HG03064 (cell line): Measurements from ENCODE around the gene SS18L1.

Experiments
- ATAC-seq: cut with Tn5 transposase; IDR thresholded peaks from one replicate; pipeline ENCODE4 v1.9.1; 2021; ENCODE audit warnings: low read depth; ENCODE audit not compliant: unreplicated experiment

The SS18L1 gene

DNA sequence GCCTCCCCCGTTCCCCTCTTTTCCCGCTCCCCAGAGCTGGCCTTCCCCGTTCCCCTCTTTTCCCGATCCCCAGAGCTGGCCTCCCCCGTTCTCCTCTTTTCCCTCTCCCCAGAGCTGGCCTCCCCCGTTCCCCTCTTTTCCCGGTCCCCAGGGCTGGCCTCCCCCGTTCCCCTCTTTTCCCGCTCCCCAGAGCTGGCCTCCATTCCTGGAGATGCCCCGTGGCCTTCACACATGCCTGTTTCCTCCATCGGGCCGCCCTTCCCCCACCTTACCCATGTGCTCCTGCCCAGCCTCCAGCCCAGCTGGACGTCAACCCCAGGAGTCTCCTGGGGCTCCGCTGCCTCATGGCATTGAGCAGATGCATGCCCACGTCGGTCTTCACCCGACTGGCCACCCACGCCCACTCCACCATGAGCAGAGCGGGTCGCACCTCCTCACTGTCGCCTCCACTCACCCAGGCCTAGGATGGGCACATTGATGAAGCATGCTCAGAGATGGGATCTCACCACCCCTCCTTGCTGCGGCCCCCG, 8.3 kb downstream of the SS18L1 start:
- no peak for ATAC-seq

DNA sequence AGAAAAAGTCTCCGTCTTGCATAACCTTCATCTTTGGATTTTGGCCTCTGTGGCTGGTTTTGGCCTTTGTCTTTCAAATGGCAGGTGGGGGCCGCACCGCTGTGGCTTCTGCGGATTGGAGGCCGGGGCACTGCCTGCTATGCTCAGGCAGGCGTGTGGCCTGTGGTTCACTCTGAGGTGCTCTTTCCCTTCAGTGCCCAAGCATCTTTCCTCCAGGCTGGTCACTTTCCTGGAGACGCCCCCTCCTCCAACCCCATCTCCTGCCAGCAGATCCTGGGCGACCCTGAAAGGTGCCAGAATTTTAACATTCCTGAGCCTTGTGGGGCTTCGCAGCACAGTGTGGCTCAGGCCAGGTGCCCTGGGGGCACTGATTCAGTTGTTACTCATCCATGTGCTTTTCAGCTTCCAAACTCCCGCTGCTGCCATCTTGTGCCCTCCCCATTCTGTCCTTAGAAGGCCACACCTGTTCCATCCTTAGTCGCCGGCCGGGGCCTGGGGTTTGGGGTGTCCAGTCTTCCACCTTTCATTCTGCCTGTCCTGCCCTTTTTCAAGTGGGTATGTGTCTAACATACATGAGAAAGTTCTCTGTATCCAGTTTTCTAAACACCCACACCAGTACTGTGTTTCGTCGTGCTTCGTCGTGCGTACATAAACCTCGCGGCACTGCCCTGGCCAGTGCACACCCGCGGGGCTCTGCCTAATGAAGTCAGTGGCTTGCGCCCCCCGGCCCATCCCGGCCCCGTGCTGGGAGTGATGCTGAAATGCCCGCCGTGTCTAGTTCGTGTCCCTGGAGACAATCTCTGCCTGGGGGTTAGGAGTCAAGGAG, 12.1 kb downstream of the SS18L1 start:
- no peak for ATAC-seq

DNA sequence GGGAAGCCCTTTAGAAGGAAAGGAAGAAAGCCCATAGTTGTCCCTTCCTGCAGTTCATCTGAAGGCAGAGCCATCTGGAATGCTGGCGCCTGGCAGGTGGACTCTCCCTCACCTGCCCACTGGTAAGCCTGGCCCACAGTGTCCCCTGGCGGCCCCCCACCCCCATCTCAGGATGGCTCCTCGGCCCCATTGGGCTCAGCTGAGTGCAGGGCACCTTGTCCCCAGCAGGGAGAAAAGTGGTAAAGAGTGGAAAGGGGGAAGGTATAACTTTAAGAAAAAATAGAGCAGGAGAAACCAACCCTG, 12.6 kb downstream of the SS18L1 start:
- no peak for ATAC-seq

DNA sequence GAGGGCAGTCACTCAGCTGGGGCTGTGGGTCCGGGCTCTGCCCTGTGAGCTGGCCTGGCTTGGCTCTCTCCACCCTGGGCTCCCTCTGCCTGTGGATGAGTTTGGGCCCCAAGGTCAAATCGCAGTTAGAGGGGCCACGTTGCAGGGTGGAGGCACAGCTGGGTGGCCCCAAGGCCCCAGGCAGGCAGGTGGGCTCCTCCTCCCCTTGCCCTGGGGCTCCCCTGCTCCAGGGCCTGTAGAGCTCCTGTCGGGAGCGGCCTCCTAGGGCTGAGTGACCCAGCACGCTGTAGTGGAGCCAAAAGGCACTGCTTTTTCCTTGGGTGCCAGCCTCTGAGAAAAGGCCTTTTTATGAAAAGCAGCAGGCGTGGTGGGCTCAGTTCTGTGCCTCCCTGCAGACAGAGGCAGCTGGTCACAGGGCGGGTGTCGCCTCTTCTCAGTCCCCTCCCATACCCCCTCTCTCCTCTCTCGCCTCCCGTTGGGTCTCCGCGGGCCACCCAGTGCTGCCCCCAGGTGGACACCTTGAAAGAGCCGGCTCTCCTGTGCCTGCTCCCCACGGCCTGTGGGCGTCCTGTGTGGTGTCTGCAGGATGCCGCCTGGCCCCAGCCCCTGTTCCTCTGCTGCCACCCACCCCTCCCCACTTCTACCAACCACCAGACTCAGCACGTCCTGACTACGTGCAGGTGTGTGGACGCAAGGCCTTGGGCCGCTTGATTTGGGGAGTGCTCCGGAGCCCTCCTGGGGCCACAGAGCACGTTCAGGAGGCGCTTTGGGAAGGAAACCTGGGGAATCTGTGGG, 13.2 kb downstream of the SS18L1 start:
- no peak for ATAC-seq

DNA sequence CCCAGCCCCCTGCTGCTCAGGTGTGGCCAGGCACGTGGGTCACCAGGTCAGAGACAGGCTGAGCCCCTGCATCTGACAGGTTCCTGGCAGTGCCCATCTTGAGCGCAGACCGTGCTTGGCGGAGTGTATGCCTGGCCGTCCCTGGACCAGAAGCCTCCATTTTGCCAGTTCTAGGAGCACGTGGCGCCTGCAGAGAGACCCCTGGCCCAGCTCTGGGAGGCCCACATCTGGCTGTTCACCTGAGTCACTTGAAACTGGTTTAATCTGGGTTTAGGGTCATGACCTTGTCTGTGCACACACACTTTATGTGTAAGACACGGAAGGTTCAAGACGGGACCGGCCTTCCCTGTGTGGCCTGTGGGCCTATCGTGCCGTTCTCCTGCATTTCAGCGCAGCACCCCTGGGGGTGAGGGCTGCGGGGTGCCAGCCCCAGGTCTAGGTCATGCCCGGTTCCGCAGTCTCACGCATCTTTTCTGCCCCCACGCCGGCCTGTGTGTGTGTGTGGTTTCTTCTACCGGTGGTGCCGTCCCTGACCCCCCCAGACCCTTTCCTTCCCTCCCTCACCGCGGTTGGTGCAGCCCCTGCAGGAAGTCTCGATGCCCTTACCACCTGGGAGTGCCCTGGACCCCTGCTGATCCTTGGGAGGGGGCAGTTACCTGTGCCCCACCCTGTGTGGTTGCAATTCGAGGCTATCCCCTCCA, 14.0 kb downstream of the SS18L1 start:
- no peak for ATAC-seq

DNA sequence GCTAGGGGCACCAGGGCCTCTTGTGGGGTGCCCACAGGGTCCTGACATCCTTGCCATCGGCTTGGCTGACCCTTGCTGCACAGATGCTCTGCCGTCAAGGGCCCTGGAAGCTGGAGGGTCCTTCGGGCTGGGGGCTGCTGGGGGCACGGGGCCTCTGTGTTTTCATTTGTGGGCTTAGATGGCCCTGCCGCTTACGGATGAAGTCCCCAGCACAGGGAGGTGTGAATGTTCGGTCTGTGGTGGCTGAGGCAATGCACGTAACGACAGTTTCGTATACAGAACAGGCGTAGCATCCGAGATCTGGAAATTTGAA, 14.5 kb downstream of the SS18L1 start:
- ATAC-seq: no peak

DNA sequence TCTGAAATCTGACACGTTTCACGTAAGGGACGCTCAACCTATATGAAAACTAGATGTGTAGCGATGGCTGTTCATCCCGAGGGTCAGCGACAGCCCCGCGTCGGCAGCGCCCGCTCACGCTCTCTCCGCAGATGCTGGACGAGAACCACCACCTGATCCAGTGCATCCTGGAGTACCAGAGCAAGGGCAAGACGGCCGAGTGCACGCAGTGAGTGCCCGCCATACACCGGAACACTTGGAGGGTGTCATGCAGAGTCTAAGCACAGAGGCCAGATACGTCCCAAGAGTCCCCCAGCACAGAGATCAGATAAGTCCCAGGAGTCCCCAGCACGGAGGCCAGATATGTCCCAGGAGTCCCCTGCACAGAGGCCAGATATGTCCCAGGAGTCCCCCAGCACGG, 15.0 kb downstream of the SS18L1 start:
- ATAC-seq: no peak

DNA sequence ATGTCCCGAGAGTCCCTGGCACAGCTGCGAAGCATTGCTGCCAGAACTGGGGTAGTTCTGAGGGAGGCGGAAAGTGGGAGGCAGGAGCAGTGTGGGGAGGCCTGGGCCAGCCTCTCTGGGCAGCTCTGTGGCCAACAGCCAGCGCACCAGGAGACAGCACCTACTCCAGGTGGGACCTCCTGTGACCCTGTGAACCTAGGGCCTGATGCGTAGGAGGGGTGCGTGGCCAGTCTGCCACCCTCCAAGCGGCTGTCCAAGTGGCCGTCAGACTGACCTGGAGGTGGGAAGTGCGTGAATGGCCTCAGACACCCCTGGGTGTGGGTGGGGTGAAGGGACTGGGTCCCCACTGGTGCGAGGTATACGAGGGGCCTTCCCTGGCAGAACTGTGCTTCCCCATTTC, 15.5 kb downstream of the SS18L1 start:
- no peak for ATAC-seq

DNA sequence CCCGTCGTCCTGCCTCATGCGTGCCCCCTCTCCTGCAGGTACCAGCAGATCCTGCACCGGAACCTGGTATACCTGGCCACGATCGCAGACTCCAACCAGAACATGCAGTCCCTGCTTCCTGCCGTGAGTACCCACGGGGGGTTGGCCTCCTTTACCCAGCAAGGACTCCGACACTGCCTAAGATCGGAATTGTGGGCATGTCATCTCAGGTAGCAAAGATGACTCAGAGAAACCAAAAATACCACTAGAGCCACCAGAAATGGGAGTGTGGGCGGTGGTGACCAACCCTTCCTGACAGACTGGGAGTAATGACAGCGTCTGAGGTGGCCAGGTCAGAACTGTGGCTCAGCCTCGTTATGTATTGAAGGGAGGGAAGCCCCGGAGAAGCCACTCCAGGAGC, 16.3 kb downstream of the SS18L1 start:
- ATAC-seq: no peak

DNA sequence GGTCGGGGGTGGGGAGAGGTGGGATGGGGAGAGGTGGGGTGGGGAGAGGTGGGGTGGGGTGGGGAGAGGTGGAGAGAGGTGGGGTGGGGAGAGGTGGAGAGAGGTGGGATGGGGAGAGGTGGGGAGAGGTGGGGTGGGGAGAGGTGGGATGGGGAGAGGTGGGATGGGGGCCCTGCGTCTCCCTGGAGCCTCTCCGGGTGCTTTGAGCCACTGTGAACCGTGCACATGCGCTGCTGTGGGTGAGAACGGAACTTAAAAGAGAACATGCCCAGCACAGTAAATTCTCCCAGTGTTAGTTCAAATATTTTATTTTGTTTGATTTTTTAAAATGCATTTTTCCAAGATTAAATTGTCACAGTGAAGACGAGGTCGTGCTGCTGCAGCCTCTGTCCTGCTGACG, 16.7 kb downstream of the SS18L1 start:
- no peak for ATAC-seq

DNA sequence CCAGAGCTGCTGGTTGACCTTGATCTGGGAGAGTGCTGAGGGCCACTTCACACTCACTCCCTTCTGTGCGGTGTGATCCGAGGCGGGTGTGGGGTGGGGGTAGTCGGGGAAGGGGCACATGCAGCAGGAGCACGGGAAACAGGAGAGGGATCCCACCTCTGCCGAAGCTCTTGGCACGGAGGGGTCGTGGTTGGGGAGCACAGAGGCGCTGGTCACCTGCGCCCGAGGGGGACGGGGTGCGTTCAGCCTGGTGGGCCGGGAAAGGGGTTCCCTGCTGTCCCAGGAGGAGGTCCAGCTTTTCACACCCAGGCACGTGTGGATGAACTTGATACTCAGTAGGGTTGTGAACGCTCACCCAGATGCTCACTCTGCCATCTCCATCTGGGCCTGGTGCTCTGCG, 17.3 kb downstream of the SS18L1 start:
- no peak for ATAC-seq

DNA sequence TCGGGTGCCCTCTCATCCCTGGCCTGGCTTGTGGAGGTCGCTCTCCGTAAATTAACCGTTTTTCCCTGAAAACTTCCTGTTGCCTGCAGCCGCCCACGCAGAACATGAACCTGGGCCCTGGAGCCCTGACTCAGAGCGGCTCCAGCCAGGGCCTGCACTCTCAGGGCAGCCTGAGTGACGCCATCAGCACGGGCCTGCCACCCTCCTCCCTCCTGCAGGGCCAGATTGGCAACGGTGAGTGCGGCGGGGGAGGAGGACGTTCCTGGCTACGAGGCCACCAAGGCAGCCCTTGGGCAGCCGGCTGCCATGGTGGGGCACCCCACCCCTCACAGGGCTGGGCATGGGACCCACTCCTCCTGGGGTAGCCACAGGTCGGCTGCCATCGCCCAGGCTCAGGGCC, 17.8 kb downstream of the SS18L1 start:
- no peak for ATAC-seq

DNA sequence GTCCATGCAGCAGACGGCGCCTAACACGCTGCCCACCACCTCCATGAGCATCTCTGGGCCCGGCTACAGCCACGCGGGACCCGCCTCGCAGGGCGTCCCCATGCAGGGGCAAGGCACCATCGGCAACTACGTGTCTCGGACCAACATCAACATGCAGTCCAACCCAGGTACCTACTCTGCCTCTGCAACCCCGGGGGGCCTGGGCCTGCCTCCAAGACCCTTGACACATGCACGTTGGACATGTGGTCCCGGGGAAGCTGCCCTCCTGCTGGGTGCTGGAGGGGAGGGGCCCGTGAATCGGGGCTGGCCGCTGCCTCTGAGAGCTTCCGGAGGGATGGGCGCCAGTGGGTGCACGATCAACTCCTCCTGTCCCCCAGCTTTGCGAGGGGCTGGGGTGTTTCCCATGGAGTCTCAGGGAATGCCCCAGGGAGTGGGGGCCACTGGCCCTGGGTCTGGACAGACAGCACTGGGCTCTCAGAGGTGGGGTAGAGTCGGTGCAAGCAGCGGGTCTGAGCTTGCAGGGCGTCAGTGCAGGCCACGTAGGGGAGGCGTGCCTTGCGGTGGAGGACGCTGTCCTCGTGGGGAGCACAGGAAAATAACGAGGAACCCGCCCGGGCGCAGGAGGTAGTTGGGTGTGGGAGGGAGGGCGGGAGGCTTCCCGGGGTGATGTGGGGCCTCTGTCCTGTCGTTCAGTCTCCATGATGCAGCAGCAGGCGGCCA, 19.4 kb downstream of the SS18L1 start:
- no peak for ATAC-seq

DNA sequence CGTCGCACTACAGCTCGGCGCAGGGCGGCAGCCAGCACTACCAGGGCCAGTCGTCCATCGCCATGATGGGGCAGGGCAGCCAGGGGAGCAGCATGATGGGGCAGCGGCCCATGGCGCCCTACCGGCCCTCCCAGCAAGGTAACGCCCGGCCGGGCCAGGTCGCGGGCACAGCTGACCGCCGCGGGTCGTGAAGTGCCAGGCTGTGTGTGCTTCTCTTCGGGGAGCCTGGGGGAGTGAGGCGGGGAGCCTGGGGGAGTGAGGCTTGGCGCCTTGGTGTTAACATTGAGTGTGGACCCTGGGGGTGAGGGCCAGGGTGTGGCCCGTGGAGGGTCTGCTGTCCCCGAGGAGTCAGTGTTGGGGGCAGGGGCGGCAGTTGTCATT, 19.9 kb downstream of the SS18L1 start:
- ATAC-seq: no peak

DNA sequence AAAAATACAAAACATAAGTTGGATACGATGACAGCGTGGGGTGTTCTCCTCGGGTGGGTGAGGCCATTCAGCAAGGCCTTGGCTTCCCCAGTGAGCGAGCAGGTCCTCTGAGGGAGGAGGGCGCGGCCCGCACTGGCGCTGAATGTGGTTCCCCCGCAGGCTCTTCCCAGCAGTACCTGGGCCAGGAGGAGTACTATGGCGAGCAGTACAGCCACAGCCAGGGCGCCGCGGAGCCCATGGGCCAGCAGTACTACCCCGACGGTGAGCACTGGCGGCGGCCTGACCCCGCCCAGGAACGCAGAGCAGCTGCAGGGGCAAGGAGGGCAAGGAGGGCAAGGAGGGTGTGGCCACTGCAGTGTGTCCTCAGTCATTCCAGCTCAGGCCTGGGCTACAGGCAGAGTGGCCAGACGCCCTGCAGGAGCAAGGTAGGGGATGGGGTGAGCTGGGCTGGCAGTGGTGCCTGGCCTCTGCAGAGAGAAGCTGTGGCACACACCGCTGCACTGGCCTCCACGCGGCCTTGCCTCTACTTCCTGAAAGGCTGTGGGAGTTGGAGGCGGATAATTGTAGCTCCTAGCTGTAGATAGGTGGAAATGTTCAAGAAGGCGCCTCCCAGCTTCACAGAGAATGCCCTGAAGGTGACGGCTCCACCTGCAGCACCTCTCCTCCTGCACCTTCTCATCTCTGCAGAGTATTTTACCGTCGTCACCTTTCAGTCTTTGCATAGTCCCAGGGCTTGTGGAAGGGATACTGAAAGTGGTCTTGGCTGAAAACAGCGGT, 20.6 kb downstream of the SS18L1 start:
- ATAC-seq: no peak

DNA sequence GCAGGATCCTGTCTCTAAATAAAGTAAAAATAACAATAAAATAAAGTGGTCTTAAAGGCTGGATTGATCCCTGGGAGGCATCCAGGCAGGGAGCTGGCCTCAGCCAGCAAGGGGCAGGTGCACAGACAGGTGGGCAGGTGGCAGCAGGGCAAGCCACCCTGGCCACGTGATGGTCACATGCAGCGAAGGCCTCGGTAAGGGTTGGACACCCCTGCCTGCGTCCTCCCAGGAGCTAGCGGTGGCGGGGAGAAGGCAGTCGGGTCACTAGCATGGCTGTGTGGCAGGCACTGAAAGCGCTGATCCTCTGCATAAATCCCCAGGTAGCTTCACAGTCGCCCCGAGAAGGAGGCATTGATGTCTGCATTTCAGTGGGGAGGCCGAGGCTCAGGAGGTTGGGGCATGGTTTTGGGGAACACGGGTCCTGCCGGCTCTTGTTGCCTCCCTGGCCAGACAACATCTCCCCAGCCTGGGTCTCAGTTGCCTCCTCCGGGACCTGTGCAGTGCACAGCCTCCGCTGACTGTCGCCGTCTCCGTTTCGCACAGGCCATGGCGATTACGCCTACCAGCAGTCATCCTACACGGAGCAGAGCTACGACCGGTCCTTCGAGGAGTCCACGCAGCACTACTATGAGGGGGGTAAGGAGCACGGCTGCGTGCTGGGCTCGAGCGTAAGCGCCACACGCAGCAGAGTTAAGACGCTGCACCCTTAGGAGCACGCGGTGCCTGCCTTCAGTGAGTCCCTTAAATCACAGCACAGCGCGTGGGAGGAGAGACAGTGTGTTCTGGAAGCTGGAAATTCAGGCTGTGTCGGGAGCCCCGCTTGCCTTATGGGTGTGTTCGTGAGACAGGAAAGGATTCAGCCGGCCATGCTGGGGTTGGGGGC, 21.6 kb downstream of the SS18L1 start:
- ATAC-seq: no peak

DNA sequence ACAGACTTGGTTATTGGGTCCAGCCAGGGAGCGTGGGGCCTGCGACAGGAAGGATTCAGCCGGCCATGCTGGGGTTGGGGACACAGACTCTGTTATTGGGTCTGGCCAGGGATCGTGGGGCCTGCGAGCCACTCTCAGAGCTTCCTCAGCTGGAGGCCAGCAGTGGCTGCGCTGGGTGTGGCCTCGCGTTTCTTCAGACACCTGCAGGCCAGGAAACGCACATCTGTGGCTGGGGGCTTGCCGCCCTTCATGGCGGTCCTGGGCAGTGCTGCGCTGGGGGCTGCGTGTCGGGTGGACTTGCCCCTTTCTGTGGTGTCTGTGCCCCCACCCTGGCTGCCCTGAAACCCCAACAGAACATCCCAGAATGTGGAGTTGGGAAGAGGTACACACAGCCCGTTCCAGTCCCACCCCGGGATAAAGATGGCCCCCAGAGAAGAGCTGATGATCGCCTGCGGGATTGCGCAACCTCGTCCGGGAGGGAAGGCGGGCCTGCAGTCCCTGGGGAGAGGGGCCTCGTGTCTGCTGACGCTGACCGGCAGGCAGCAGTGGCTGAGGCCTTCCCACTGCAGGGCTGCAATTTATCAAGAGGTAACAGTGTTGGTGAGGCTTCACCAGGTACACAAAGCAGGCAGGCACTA, 22.3 kb downstream of the SS18L1 start:
- no peak for ATAC-seq

DNA sequence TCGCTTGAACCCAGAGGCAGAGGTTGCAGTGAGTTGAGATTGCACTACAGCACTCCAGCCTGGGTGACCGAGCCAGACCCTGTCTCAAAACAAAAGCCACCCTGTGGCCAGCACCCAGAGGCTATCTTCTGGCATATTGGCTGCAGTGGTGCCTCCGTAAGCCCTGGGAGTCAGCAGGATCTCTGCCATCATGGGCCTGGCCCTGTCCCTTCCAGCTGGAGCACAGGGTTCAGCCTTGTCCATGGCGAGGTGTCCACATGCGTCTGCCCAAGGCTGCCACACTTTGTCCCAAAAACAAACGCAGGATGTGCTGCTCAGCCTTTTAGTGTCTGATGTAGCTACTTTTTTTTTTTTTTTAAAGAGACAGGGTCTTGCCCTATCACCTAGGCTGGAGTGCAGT, 23.9 kb downstream of the SS18L1 start:
- no peak for ATAC-seq

DNA sequence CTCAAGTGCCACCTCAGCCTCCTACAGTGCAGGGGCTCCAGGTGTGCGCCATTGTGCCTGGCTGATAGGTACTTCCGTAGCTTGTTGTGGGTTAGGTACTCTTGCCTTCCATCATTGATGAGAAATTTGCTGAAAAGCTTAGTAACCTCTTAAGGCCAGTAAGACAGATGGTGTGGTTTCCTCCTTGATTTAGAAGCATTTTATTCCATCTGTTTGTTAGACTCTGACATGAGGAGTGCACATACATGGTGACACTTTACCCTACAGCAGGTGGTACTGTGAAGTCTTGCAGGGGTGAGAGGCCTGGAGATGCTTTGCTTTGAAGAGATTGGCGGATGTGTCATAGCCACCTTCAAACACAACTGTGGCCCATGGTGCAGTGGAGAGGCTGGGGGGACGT, 24.5 kb downstream of the SS18L1 start:
- ATAC-seq: no peak
